Mammary epithelial cell (primary cell): Measurements from ENCODE around the gene PTPN3.

ENCODE experiments used
- CTCF ChIP-seq, 2 donors: IDR thresholded peaks in 1 of 2; conservative IDR thresholded peaks in 1 of 2; 2 replicates each; pipeline ENCODE4 v1.5.1; 2011 to 2012; ENCODE audit warnings: inconsistent platforms in 2 of 2, low read length in 2 of 2, mild to moderate bottlenecking in 2 of 2, control low read depth in 1 of 2, low read depth in 1 of 2; ENCODE audit not compliant: insufficient read depth in 1 of 2; ENCODE audit errors: extremely low read depth in 1 of 2
- EZH2 ChIP-seq: IDR thresholded peaks from 2 replicates; pipeline ENCODE4 v1.6.1; 2012; ENCODE audit warnings: low read length, inconsistent platforms, borderline replicate concordance

GRCh38 chr9:109426626-109427402 lies 71.3 kb downstream of the PTPN3 start:
- TF ChIP-seq EZH2 (no peak), CTCF (conservative IDR thresholded peaks at IDR 0.05 in 1 of 2, IDR thresholded peaks at IDR 0.05 in 1 of 2; ENCODE audit: extremely low read depth in 1 of 2, insufficient read depth in 1 of 2, low read depth in 1 of 2, low read length in 2 of 2) (no peak)
